HG03432 (cell line): ENCODE measurements around the gene CTAG1A.
"Not testable (repeated sequence)": the region's sequence is repeated elsewhere in the genome, so short reads cannot be mapped to it uniquely, and the experiment has no call there.

ENCODE experiments used
- ATAC-seq: cut with Tn5 transposase; IDR thresholded peaks from one replicate; pipeline ENCODE4 v1.9.1; 2021; ENCODE audit warnings: mild to moderate bottlenecking, moderate library complexity; ENCODE audit not compliant: unreplicated experiment

Gene CTAG1A

GRCh38 chrX:154608823-154609222 is 23.9 kb downstream of the CTAG1A start:
- ATAC-seq, result not testable (repeated sequence)

DNA sequence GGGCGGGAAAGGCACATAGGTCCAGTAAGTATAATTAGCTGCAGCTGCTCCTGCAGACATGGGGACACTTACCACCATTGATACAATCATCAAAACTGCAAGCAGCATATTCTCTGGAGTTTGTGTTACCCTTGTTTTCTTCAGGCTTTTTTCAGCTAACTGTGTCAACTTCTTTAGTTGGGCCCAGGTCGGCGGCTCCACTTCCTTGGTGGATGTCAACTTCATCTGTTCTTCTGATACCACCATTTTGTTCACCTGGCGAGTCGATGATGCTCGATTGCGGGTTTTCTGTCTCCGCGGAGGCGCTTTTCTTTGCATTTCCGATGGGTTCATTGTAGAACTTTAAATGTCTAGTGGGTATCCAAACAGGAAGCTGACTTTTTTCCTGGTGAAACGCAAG is 26.2 kb downstream of the CTAG1A start:
- not testable (repeated sequence) for ATAC-seq

- not testable (repeated sequence) for ATAC-seq
Measured at GRCh38 chrX:154613586-154613985, 28.7 kb downstream of the CTAG1A start.

DNA sequence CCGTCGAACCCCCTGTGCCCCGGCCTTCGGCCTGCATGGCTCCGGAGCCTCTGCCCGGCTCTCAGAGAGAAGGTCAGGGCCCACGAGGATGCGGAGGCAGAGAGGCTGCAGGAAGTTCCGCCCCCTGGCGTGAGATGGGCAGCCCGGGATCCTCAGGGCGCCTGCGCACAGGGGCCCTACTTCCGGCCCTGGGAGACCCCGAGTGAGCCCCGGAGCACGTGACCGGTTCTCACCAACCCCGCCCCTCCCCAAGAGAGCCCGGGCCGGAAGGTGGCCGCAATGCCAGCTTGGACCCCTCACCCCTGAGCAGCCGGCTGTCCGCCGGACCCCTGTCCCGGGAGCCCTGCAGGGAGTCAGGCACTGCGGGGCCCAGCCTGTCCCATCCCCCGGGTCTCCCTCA is 34.2 kb downstream of the CTAG1A start, which contains the start of gene CTAG1B:
TSS of gene CTAG1B (minus strand) at position 101 of the 400 bp plus-strand sequence. CDS start at position 37, 64 bp downstream.
- not testable (repeated sequence) for ATAC-seq

- not testable (repeated sequence) for ATAC-seq
Measured at GRCh38 chrX:154620767-154621414, 36.0 kb downstream of the CTAG1A start.

DNA sequence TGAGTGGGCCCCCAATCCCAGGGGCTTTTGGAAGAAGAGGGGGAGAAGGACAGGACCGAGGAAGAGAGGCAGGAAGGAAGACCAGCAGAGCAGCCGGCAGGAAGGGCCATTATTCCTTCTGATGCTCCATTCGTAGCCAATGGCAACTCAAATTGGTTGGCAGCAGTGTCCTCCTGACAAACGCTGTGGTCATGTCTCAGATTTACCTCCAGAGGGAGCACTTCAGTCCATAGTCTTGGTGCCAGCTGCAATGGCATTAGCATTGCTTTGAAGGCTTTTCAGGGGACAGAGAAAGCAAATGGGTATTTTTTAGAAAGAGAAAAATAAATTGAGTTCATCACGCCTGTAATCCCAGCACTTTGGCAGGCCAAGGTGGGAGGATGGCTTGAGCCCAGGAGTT is 44.0 kb downstream of the CTAG1A start:
- not testable (repeated sequence) for ATAC-seq

DNA sequence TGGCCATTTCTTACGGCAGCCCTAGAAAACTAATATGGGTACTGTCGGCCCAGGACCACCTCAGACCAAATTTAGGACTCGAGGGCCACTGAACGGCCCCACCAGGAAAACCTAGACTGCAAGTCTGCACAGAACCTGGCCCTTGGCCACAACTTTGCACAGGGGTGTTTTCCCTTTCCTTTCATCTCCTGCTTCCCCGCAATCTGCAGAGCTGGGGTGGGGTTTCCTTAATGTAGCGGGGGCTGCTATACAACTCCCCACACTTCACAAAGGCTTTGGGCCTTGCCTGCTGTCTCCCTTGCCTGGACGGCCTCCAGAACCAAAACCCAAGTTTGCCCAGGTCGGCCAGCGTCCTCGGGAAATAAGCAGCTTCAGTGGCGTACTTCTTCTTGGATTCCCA is 46.0 kb downstream of the CTAG1A start:
- not testable (repeated sequence) for ATAC-seq

GRCh38 chrX:154633661-154634060 is 48.7 kb downstream of the CTAG1A start:
- not testable (repeated sequence) for ATAC-seq
